Neural cell (in vitro differentiated cells): ENCODE data around the gene ASPA. TPM values are rescaled to one million over a fixed set of nuclear protein-coding genes. Genes with fewer than 3 reads are reported as not detected.

ENCODE experiments used
- H2AFZ ChIP-seq: fragments of 200-600, 300-800 bp; sonication (generic), shearing (Covaris generic); 2 replicates; pipeline ENCODE4 v1.6.0; 2014; ENCODE audit warnings: low read depth, mild to moderate bottlenecking, antibody characterized with exemption, low read length, moderate library complexity
- H3F3A ChIP-seq: fragments of 200-600 bp; shearing (Covaris generic); 2 replicates; pipeline ENCODE4 v1.6.1; 2016; ENCODE audit warnings: mild to moderate bottlenecking, moderate library complexity, mixed read lengths, antibody characterized with exemption, low read length; ENCODE audit not compliant: insufficient read depth, poor library complexity, severe bottlenecking
- H3K27ac ChIP-seq: fragments of 200-600, 300-800 bp; sonication (generic), shearing (Covaris generic); 2 replicates; pipeline ENCODE4 v1.5.1; 2014; ENCODE audit warnings: mild to moderate bottlenecking, low read length, moderate library complexity
- H3K27me3 ChIP-seq: fragments of 300-800, 200-600 bp; sonication (generic), shearing (Covaris generic); 2 replicates; pipeline ENCODE4 v1.6.0; 2014; ENCODE audit warnings: mild to moderate bottlenecking, low read depth, low read length, moderate library complexity; ENCODE audit not compliant: insufficient read depth
- H3K36me3 ChIP-seq: fragments of 300-800, 200-600 bp; sonication (generic), shearing (Covaris generic); 2 replicates; pipeline ENCODE4 v1.5.1; 2014; ENCODE audit warnings: mild to moderate bottlenecking, antibody characterized with exemption, low read length, moderate library complexity; ENCODE audit not compliant: insufficient read depth
- H3K4me2 ChIP-seq: fragments of 300-800, 200-600 bp; sonication (generic), shearing (Covaris generic); 2 replicates; pipeline ENCODE4 v1.6.0; 2014; ENCODE audit warnings: mild to moderate bottlenecking, low read length
- H3K4me3 ChIP-seq: fragments of 300-800, 200-600 bp; sonication (generic), shearing (Covaris generic); 2 replicates; pipeline ENCODE4 v1.5.1; 2014; ENCODE audit warnings: mild to moderate bottlenecking, low read length, moderate library complexity
- H3K79me2 ChIP-seq: fragments of 200-600 bp; shearing (Covaris generic); replicated peaks from 2 replicates; pipeline ENCODE4 v1.6.0; 2014; ENCODE audit warnings: mild to moderate bottlenecking, low read length, moderate library complexity; ENCODE audit not compliant: insufficient read depth
- H3K9ac ChIP-seq: fragments of 300-800, 200-600 bp; sonication (generic), shearing (Covaris generic); 2 replicates; pipeline ENCODE4 v1.6.1; 2016; ENCODE audit warnings: mild to moderate bottlenecking, low read length, mixed read lengths
- H3K9me2 ChIP-seq: fragments of 200-600 bp; shearing (Covaris generic); 2 replicates; pipeline ENCODE4 v1.6.1; 2016; ENCODE audit warnings: mild to moderate bottlenecking, low read length, mixed read lengths; ENCODE audit not compliant: insufficient read depth
- H3K9me3 ChIP-seq: fragments of 200-600, 300-800 bp; sonication (generic), shearing (Covaris generic); 2 replicates; pipeline ENCODE4 v1.6.1; 2016; ENCODE audit warnings: mild to moderate bottlenecking, mixed run types, low read length, moderate library complexity, mixed read lengths
- H4K20me1 ChIP-seq: fragments of 200-600 bp; shearing (Covaris generic); 2 replicates; pipeline ENCODE4 v1.6.1; 2016; ENCODE audit warnings: mild to moderate bottlenecking, mixed run types; ENCODE audit not compliant: insufficient read depth
- CTCF ChIP-seq: fragments of 450-650 bp; IDR thresholded peaks from 2 replicates; pipeline ENCODE4 v1.5.1; 2014; ENCODE audit warnings: antibody characterized with exemption, mild to moderate bottlenecking, moderate library complexity; ENCODE audit not compliant: poor library complexity, severe bottlenecking
- EP300 ChIP-seq: fragments of 450-650 bp; conservative IDR thresholded peaks from 2 replicates; pipeline ENCODE4 v1.6.1; 2014; ENCODE audit warnings: antibody characterized with exemption, mild to moderate bottlenecking, moderate library complexity; ENCODE audit not compliant: poor library complexity, severe bottlenecking
- EZH2 ChIP-seq: fragments of 200-600, 300-800 bp; shearing (Covaris generic), sonication (generic); IDR thresholded peaks from 2 replicates; pipeline ENCODE4 v1.6.1; 2014; ENCODE audit warnings: antibody characterized with exemption, low read length, borderline replicate concordance, mild to moderate bottlenecking; ENCODE audit not compliant: insufficient read depth, poor library complexity, severe bottlenecking
- MXI1 ChIP-seq: fragments of 450-650 bp; conservative IDR thresholded peaks from 2 replicates; pipeline ENCODE4 v1.6.1; 2014; ENCODE audit warnings: antibody characterized with exemption, mild to moderate bottlenecking; ENCODE audit not compliant: poor library complexity, severe bottlenecking
- POLR2AphosphoS5 ChIP-seq: IDR thresholded peaks from 2 replicates; pipeline ENCODE4 v1.6.1; 2012
- RAD21 ChIP-seq: fragments of 450-650 bp; conservative IDR thresholded peaks from 2 replicates; pipeline ENCODE4 v1.6.1; 2014; ENCODE audit warnings: antibody characterized with exemption, mild to moderate bottlenecking, moderate library complexity
- SMC3 ChIP-seq: fragments of 450-650 bp; conservative IDR thresholded peaks from 2 replicates; pipeline ENCODE4 v1.6.1; 2014; ENCODE audit warnings: antibody characterized with exemption, mild to moderate bottlenecking, moderate library complexity; ENCODE audit not compliant: poor library complexity
- TAF1 ChIP-seq: IDR thresholded peaks from 2 replicates; pipeline ENCODE4 v1.6.1; 2012; ENCODE audit warnings: low read depth
- polyA plus RNA-seq: library from polyadenylated mRNA; depleted of rRNA; stranded (reverse); fragments of >200 nt; gene quantifications from 2 replicates; pipeline ENCODE4 v1.2.3, GENCODE V29; 2014
- TF ChIP-seq, protein P1 (sequence below): IDR thresholded peaks from 2 replicates; pipeline ENCODE4 v1.6.1; 2012; ENCODE audit warnings: borderline replicate concordance

Gene ASPA
- polyA plus RNA-seq, 1 donor from 2014 or later: 0.24 TPM

- no peaks in the 10 kb centered on the region for H4K20me1 ChIP-seq
- TF ChIP-seq TAF1 (no peak), SMC3 (no peak), MXI1 (no peak), EZH2 (no peak), EP300 (no peak), CTCF (no peak), POLR2AphosphoS5 (no peak), RAD21 (no peak)
- TF ChIP-seq, protein P1, sequence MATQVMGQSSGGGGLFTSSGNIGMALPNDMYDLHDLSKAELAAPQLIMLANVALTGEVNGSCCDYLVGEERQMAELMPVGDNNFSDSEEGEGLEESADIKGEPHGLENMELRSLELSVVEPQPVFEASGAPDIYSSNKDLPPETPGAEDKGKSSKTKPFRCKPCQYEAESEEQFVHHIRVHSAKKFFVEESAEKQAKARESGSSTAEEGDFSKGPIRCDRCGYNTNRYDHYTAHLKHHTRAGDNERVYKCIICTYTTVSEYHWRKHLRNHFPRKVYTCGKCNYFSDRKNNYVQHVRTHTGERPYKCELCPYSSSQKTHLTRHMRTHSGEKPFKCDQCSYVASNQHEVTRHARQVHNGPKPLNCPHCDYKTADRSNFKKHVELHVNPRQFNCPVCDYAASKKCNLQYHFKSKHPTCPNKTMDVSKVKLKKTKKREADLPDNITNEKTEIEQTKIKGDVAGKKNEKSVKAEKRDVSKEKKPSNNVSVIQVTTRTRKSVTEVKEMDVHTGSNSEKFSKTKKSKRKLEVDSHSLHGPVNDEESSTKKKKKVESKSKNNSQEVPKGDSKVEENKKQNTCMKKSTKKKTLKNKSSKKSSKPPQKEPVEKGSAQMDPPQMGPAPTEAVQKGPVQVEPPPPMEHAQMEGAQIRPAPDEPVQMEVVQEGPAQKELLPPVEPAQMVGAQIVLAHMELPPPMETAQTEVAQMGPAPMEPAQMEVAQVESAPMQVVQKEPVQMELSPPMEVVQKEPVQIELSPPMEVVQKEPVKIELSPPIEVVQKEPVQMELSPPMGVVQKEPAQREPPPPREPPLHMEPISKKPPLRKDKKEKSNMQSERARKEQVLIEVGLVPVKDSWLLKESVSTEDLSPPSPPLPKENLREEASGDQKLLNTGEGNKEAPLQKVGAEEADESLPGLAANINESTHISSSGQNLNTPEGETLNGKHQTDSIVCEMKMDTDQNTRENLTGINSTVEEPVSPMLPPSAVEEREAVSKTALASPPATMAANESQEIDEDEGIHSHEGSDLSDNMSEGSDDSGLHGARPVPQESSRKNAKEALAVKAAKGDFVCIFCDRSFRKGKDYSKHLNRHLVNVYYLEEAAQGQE: no peak
- no peak overlapping the region for H3K4me3 ChIP-seq
- H3K27me3 ChIP-seq: no peaks in the 10 kb centered on the region
- no peak overlapping the region for H3K9ac ChIP-seq
- no peaks in the 10 kb centered on the region for H3K36me3 ChIP-seq
- H3K79me2 ChIP-seq: no peaks in the 10 kb centered on the region
- H3K9me3 ChIP-seq: no peaks in the 10 kb centered on the region
- H3K27ac ChIP-seq: no peak overlapping the region
- H3K9me2 ChIP-seq: no peaks in the 10 kb centered on the region
- no peaks in the 10 kb centered on the region for H3F3A ChIP-seq
- H2AFZ ChIP-seq: no peak overlapping the region
- no peak overlapping the region for H3K4me2 ChIP-seq
Measured at GRCh38 chr17:3549610-3550162, 73.9 kb downstream of the ASPA start.

DNA sequence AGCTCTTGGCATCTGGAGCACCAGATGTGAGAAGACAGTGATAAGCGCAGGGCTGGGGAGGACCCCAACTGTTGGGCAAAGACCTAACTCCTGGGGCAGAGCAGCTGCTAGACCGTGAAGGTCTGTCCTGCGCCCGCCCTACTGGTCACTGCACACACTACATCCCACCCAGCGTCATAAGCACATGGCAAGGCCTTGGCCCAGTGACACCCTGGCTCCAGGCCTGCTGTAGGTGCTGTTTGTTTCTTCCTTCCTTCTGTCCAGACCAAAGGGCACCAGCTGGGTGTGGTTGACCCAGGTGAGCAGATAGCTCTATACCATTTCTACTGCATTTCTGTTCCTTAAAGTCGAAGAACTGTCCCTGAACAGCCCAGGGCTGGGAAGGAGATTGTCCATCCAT lies 75.4 kb downstream of the ASPA start:
- H3K36me3 ChIP-seq: no peaks in the 10 kb centered on the region
- H3K9me3 ChIP-seq: no peaks in the 10 kb centered on the region
- no peaks in the 10 kb centered on the region for H3K27me3 ChIP-seq
- H3K4me2 ChIP-seq: no peak overlapping the region
- no peaks in the 10 kb centered on the region for H3K79me2 ChIP-seq
- no peaks in the 10 kb centered on the region for H3K9me2 ChIP-seq
- no peak overlapping the region for H3K9ac ChIP-seq
- TF ChIP-seq TAF1 (no peak), CTCF (no peak), POLR2AphosphoS5 (no peak), EP300 (no peak), SMC3 (no peak), RAD21 (no peak), MXI1 (no peak), EZH2 (no peak)
- TF ChIP-seq, protein P1: no peak
- no peak overlapping the region for H3K4me3 ChIP-seq
- no peaks in the 10 kb centered on the region for H3F3A ChIP-seq
- H4K20me1 ChIP-seq: no peaks in the 10 kb centered on the region
- H2AFZ ChIP-seq: no peak overlapping the region
- no peak overlapping the region for H3K27ac ChIP-seq
